GM18508 (cell line): ENCODE data around the gene PPTC7.
"Not testable (repeated sequence)": the region's sequence is repeated elsewhere in the genome, so short reads cannot be mapped to it uniquely, and the experiment has no call there.

Experiments used
- ATAC-seq: cut with Tn5 transposase; IDR thresholded peaks from one replicate; pipeline ENCODE4 v1.9.1; 2021; ENCODE audit warnings: moderate number of reproducible peaks; ENCODE audit not compliant: insufficient read depth, unreplicated experiment

The PPTC7 gene

GRCh38 chr12:110583137-110584059, at the start of gene PPTC7:
PPTC7 (minus strand) TSS chr12:110583318; CDS start chr12:110583031, 287 bp downstream.
- ATAC-seq: peak; percentile 46

GRCh38 chr12:110627500-110628195, 44.5 kb upstream of the PPTC7 start:
- ATAC-seq: no peak

GRCh38 chr12:110622582-110622981, 39.5 kb upstream of the PPTC7 start:
- no peak for ATAC-seq

GRCh38 chr12:110619534-110619953, 36.4 kb upstream of the PPTC7 start:
- no peak for ATAC-seq

GRCh38 chr12:110616471-110617115, 33.5 kb upstream of the PPTC7 start:
- ATAC-seq: no peak

- no peak for ATAC-seq
These were observed 32.1 kb upstream of the PPTC7 start for GRCh38 chr12:110615171-110615570.

- ATAC-seq: peak; percentile 48
These were observed 30.9 kb upstream of the PPTC7 start, which contains the start of gene TCTN1 for GRCh38 chr12:110613771-110614684. TCTN1 (plus strand) TSS chr12:110614129; CDS start chr12:110614183, 54 bp downstream.

GRCh38 chr12:110613071-110613770, 30.1 kb upstream of the PPTC7 start:
- ATAC-seq: no peak

GRCh38 chr12:110606253-110606611, 23.1 kb upstream of the PPTC7 start:
- ATAC-seq: no peak

- not testable (repeated sequence) for ATAC-seq
These were observed 19.1 kb upstream of the PPTC7 start for GRCh38 chr12:110602085-110602814.

GRCh38 chr12:110600254-110600653, 17.1 kb upstream of the PPTC7 start:
- no peak for ATAC-seq

GRCh38 chr12:110599334-110599733, 16.2 kb upstream of the PPTC7 start:
- no peak for ATAC-seq

- no peak for ATAC-seq
These were observed 14.8 kb upstream of the PPTC7 start for GRCh38 chr12:110597885-110598284.

- ATAC-seq: not testable (repeated sequence)
These were observed 9.8 kb upstream of the PPTC7 start for GRCh38 chr12:110592919-110593318.

GRCh38 chr12:110592078-110592477, 9.0 kb upstream of the PPTC7 start:
- no peak for ATAC-seq

- ATAC-seq: no peak
These were observed 8.4 kb upstream of the PPTC7 start for GRCh38 chr12:110591451-110592051.

GRCh38 chr12:110590806-110591326, 7.7 kb upstream of the PPTC7 start:
- ATAC-seq: no peak

GRCh38 chr12:110590059-110590458, 6.9 kb upstream of the PPTC7 start:
- ATAC-seq: no peak
